ENCODE results near the gene MEPCE. TPM values are rescaled to one million over a fixed set of nuclear protein-coding genes. Genes with fewer than 3 reads are reported as not detected.

MEPCE gene
- total and polyA plus RNA-seq, 2 of the 8 experiments (the other 6 are each of a cell fraction or from before 2014, with no cell fraction given): 22.8 to 48.8 TPM

- TF ChIP-seq FOSL1 (IDR thresholded peaks at IDR 0.05; ENCODE audit: insufficient read depth, low read depth, low read length): no peak
- TF ChIP-seq USF2 (IDR thresholded peaks at IDR 0.05; ENCODE audit: low read length): peak; percentile 23; the same call in 1 of the 2 replicates
Observed at GRCh38 chr7:100444311-100445278, 15.0 kb downstream of the MEPCE start (continued).

Measured in H1 (cell line).